Measurements from ENCODE around the gene MOCS2. TPM values are rescaled to one million over a fixed set of nuclear protein-coding genes. Genes with fewer than 3 reads are reported as not detected.

Gene MOCS2
- total RNA-seq, 2 experiments from 2014 or later: 21.0 to 21.3 TPM

DNA sequence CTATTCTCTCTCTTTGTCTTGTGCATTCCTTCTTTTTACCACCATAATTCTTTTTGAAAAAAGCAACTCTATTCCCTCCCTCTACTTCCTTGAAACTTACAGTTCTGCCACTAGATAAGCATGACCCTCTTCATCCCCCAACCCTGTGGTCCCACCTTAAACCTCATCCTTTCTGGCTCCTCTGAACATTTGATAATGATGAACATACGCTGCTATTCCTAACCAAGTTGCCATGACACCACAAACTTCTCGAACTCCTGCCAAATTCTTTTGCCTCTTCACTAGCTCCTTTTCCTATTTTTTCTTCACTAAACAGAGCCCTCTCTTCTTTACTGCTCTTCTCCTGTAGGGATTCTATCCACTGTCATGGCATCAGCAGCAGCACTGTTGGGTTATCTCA is 57.1 kb downstream of the MOCS2 start:
- Mint-ChIP-seq H3K4me1 (peaks cover 4% of the 10 kb centered on the region), H3K4me3 (no peak overlapping the region), H3K27me3 (peaks cover 8% of the 10 kb centered on the region), H3K9me3 (ENCODE audit: low read depth) (no peaks in the 10 kb centered on the region), H3K27ac (no peak overlapping the region), H3K36me3 (ENCODE audit: low read depth) (no peaks in the 10 kb centered on the region)
- DNase-seq (no peak), ATAC-seq (no peak)
- ChIA-PET POLR2A (no interaction called here), CTCF (interaction anchor here (0.6 kb wide), 1 partner anchor 104 kb away, joined by 3 read pairs; no protein-coding TSS in a partner anchor)
- intact Hi-C loops (cut with DNase I, micrococcal nuclease): no loop called here

GRCh38 chr5:53048248-53048647 is 61.3 kb downstream of the MOCS2 start:
- POLR2A ChIA-PET: no interaction called here
- intact Hi-C loops (cut with DNase I, micrococcal nuclease): no loop called here
- ATAC-seq (peak; percentile 21), DNase-seq (peak; percentile 12)
- H3K27ac Mint-ChIP-seq: no peak overlapping the region
- H3K4me1 Mint-ChIP-seq: peaks cover 21% of the 10 kb centered on the region
- peaks cover 9% of the 10 kb centered on the region for H3K27me3 Mint-ChIP-seq
- no peak overlapping the region for H3K4me3 Mint-ChIP-seq
- H3K9me3 Mint-ChIP-seq (ENCODE audit: low read depth): no peaks in the 10 kb centered on the region
- H3K36me3 Mint-ChIP-seq (ENCODE audit: low read depth): peaks cover 2% of the 10 kb centered on the region
- CTCF ChIA-PET: interaction anchor here (0.8 to 1.0 kb wide), 2 partner anchors 59 to 100 kb away, joined by 3 to 4 read pairs; partner anchors contain the start of gene ITGA2

Other genes starting within 250 kb of the MOCS2 start
- under 1 TPM; 0.61 to 0.71 TPM for gene ITGA2, start 120.4 kb downstream of the MOCS2 start, total RNA-seq

Data from activated CD4-positive, alpha-beta T cell treated with anti-CD3 and anti-CD28 coated beads for 36 hours (primary cell).